Epithelial cell of proximal tubule (primary cell): ENCODE results near the gene MXD3. TPM values are rescaled to one million over a fixed set of nuclear protein-coding genes. Genes with fewer than 3 reads are reported as not detected.

Source experiments
- DNase-seq: peaks from one replicate; pipeline ENCODE4 v3.0.0-alpha.2; 2011; ENCODE audit warnings: low read depth
- H3K4me3 ChIP-seq: 2 replicates; pipeline ENCODE4 v1.5.1; 2011; ENCODE audit warnings: low read depth, mild to moderate bottlenecking, low read length
- total RNA-seq: library from RNA; depleted of rRNA; stranded (reverse); fragments of >200 nt; gene quantifications from 2 replicates; pipeline ENCODE4 v1.2.3, GENCODE V29; 2015
- TF ChIP-seq, protein P1 (sequence below): conservative IDR thresholded peaks from 2 replicates; pipeline ENCODE4 v1.5.1; 2012; ENCODE audit warnings: low read depth, mild to moderate bottlenecking, low read length

The MXD3 gene
- total RNA-seq, 1 donor from 2014 or later: 41.9 TPM

DNA sequence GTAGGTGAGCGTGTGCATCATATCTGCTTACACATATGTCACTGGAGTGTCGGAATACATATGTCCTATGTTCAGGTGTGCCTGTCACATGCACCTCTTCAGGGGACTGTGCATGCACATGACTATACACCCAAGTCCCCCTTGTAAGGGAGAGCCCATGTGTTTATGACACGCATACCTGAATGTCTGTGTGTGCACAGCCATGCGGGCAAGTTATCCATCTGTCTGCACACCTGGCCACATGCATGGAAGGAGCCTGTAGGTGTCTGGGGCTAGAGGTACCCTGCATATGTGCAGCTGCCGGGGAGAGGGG is 45.4 kb upstream of the MXD3 start:
- no peak overlapping the region for H3K4me3 ChIP-seq
- TF ChIP-seq, protein P1, sequence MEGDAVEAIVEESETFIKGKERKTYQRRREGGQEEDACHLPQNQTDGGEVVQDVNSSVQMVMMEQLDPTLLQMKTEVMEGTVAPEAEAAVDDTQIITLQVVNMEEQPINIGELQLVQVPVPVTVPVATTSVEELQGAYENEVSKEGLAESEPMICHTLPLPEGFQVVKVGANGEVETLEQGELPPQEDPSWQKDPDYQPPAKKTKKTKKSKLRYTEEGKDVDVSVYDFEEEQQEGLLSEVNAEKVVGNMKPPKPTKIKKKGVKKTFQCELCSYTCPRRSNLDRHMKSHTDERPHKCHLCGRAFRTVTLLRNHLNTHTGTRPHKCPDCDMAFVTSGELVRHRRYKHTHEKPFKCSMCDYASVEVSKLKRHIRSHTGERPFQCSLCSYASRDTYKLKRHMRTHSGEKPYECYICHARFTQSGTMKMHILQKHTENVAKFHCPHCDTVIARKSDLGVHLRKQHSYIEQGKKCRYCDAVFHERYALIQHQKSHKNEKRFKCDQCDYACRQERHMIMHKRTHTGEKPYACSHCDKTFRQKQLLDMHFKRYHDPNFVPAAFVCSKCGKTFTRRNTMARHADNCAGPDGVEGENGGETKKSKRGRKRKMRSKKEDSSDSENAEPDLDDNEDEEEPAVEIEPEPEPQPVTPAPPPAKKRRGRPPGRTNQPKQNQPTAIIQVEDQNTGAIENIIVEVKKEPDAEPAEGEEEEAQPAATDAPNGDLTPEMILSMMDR: no peak

DNA sequence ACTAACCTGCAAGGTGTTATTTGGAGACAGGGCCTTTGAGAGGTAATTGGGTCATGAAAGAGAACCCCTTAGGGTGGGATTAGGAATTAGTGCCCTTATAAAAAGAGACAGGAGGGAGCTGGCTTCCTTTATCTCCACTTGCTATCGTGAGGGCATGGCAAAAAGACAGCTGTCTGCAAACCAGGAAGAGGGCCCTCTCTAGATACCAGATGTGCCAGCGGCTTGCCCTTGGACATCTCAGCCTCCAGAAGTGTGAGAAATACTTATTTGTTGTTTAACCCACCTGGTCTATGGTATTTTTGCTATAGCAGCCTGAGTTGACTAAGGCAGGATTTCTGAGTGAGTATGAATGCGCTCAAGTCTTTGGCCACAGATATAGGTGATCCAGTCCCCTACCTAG is 45.0 kb upstream of the MXD3 start:
- TF ChIP-seq, protein P1: no peak
- H3K4me3 ChIP-seq: no peak overlapping the region
- DNase-seq: no peak

More for the DNA sequence above, 45.4 kb upstream of the MXD3 start:
- no peak for DNase-seq

DNA sequence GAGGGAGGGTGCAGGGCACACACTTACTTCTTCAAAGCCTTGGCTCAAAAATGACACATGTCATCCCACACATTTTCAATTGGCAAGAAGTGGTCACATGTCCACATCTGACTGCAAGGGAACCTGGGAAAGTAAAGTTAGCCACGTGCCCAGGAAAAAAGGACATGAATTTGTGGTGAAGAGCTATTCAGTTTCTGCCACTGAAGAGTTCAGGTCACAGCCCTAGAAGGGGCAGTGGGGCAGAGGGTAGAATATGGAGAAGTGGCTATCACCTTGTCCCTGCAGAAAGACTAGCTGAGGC is 44.1 kb upstream of the MXD3 start:
- H3K4me3 ChIP-seq: no peak overlapping the region
- DNase-seq: no peak
- TF ChIP-seq, protein P1: no peak

DNA sequence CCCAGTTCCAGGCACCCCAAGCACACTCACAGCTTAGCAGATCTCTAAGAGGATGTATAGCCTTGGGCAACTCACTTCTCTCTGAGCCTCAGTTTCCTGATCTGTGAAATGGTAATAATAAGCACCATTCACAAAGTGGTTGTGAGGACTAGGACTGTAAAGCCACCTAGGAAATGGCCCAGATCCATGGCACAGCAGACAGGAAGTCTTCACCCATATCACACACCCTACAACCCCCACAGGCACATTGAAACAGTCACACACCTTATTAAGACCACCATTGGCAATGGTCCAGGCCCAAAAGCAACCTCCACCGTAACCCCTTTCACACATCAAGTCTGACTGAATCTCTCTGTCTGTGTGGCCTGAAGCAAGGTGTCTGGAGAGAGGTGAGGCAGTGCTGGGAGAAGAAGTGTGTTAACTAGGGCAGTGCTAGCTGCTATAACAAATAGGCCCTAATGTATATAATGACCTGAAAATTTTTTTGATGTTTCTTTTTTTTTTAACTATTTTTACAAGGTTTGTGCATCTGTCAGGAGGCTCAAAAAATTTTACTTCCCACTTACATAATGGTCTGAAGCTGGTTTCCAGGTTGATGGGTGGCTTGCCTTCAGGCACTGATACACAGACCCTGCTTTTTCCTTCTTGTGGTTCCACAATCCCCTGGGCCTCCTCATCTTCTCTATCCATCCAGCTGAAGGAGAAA is 43.6 kb upstream of the MXD3 start:
- no peak overlapping the region for H3K4me3 ChIP-seq
- TF ChIP-seq, protein P1: no peak

DNA sequence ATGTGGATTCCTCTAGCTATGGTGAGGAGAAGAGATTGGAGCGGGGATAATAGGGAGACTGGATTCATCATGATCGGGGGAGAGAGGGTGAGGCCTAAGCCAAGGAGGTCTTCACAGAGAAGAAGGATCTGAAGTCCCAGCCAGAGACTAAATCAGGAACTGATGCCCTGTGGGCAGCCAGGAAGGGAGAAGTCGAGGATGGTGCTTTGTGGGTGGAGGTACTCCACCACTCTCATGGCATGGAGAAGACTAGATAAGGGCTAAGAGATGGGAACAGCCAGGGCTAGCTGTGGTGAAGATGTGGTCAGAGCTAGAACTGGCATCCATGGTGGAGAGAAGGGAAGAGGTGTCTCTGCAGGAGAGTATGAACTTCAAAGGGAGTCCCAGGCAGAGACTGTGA is 43.0 kb upstream of the MXD3 start:
- no peak overlapping the region for H3K4me3 ChIP-seq
- TF ChIP-seq, protein P1: no peak
- DNase-seq: no peak

More for the DNA sequence above, 43.6 kb upstream of the MXD3 start:
- no peak for DNase-seq

DNA sequence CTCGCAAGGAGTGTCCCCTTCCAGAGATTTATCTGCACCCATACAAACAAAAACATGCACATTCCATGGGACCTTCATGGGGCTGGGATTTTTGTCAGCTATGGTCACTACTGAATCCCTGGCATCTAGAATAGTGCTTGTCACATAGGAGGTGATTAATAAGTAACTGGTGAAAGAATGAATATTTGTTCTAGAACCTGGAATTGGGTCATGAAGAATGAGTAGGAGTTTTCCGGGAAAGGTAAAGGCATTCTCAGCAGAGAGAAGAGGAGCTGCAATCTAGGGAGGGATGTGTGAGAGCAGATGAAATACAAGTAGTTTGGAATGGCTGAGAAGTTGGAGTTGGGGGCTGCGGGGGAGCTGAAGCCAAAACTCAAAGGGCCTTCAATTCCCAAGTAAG is 42.6 kb upstream of the MXD3 start:
- no peak for DNase-seq
- H3K4me3 ChIP-seq: no peak overlapping the region
- TF ChIP-seq, protein P1: no peak

DNA sequence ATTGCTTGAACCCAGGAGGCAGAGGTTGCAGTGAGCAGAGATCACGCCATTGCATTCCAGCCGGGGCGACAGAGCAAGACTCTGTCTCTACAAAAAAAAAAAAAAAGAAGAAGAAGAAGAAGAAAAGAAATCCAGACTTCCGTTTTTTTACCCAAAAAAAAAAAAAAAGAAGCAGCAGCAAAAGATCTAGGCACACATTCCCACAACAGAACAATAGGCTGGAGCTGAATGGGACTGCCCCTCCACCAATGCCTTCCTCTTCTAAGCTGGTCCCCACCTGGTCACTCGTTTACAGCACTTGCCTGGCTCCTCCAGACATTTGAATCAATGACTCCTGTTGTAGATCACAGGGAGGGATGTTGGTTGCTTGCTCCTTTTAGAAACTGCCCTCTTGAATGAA is 41.4 kb upstream of the MXD3 start:
- no peak overlapping the region for H3K4me3 ChIP-seq
- no peak for DNase-seq
- TF ChIP-seq, protein P1: no peak
